Stimulated activated naive CD8-positive, alpha-beta T cell treated with anti-CD3 and anti-CD28 coated beads, Interleukin-15, Interleukin-2, amounts not matched to agents 100 U/mL and 50 U/mL, for 24 hours (primary cell): ENCODE data around the gene ERC2.

Experiments used
- ATAC-seq: fragments of 150-1000 bp; cut with Tn5 transposase; one replicate; pipeline ENCODE4 v1.10.0; 2021
- DNase-seq: peaks from one replicate; pipeline ENCODE4 v3.0.0; 2021

Gene ERC2

DNA sequence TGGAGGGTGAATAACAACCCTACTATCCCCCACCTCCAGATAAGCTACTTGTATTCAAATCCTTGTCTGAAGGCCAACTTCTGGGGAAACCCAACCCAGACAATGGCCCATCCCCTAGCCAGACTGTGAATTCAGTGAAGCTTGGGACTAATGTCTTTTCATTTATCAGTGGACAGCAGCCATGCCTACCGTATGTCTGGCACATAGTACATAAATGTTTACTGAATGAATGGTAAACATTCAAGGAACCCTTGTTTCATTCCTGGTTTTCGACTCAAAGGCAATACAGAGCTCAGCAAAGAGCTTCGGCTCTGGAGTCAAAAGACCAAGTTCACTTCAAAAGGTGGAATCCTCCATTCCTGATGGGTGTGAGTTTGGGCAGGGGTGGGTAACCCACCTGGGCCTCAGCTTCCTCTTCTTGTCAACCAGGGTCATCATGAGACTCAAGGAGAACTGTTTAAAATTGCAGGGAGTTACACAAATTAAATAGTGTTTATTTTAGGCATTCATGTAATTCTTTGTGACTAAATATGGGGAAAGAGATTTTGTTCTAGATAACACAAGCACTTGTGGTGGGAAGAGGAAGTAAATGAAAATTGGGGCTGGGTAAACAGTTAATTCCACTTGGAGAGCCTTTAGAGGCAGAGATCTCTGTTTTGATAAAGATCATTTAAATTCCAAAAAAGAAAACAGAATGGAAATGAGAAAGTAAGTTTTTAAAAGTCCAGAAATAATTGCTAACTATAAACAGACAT, 677.5 kb downstream of the ERC2 start:
- DNase-seq = no peak
- ATAC-seq = no peak

- DNase-seq (no peak), ATAC-seq (no peak)
These were observed 678.8 kb downstream of the ERC2 start for GRCh38 chr3:55789516-55789915.

GRCh38 chr3:55782807-55783206, 685.5 kb downstream of the ERC2 start:
- ATAC-seq (no peak), DNase-seq (no peak)

DNA sequence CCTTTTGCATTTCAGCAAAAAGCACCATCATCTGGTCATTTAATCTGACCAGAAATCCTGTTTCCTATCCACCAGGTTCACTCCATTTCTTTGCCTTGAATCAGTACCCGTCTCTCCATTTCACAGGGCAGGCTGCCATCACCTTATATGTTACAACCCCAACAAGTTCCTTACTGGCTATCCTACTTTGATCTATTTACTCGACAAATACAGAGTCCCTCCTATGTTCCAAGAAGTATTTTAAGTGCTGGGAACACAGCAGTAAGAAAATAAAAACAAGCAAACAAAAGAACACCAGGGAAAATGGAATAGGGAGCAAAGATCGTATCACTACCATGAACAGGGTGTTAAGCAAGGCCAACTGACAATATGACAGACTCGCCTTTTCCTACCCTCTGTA, 685.9 kb downstream of the ERC2 start:
- no peak for DNase-seq
- ATAC-seq = no peak

- DNase-seq (no peak), ATAC-seq (no peak)
These were observed 687.4 kb downstream of the ERC2 start for GRCh38 chr3:55780913-55781312.

GRCh38 chr3:55779543-55779942, 688.7 kb downstream of the ERC2 start:
- no peak for DNase-seq
- no peak for ATAC-seq

DNA sequence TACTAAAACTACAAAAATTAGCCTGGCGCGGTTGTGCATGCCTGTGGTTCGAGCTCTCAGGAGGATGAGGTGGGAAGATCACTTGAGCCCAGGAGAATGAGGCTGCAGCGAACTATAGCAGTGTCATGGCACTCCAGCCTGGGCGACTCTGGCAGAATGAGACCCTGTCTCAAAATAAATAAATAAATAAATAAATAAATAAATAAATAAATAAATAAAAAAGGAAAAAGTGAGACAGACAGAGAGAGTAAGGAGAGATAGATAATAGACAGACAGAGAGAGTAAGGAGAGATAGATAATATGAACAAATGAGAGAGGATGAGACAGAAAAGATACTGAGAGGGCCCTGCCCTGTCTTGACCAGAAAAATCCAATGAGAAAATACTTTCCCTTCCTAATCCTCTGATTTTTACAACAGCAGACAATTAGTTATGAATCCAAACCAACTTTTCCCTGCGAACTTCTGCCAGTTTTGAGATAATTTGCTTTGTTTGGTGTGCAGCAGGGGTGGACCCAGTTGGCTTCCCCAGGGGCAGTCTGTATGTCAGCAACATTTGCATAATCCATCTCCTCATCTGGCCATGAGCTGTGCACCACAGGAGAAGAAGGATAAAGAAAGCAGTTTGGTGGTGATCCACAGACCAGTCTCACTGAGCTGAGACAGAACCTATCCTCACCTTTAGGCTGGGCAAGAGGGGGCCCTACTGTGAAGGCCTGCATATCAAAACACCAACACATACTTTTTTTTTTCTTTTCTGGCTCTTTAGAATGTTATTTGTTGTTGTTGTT, 692.7 kb downstream of the ERC2 start:
- DNase-seq = no peak
- no peak for ATAC-seq

- no peak for DNase-seq
- no peak for ATAC-seq
These were observed 693.4 kb downstream of the ERC2 start for GRCh38 chr3:55774856-55775255.

- ATAC-seq = no peak
- no peak for DNase-seq
These were observed 696.8 kb downstream of the ERC2 start for GRCh38 chr3:55771503-55771902.

DNA sequence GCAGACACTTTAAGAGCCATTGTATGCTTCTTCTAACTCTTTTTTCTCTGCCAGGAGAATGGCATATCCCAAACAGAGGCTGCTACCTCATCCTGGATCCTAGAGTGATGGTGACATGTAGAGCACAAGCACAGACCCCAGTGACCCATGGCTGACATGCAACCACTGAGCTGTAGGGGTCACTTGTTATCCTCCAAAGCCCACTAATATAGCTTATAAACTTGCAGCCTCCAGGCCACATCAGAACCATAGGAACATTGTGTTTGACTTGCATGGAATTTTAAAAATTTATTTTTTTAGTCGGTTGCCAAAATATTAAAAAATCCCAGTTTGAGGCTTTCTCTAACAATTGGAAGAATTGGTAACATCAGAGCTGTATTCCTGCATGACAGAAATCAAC, 698.2 kb downstream of the ERC2 start:
- no peak for ATAC-seq
- DNase-seq = no peak

GRCh38 chr3:55766753-55767152, 701.5 kb downstream of the ERC2 start:
- DNase-seq (no peak), ATAC-seq (no peak)

- DNase-seq = no peak
- ATAC-seq = no peak
These were observed 702.2 kb downstream of the ERC2 start for GRCh38 chr3:55765906-55766701.

- no peak for ATAC-seq
- no peak for DNase-seq
These were observed 702.9 kb downstream of the ERC2 start for GRCh38 chr3:55765398-55765797.

DNA sequence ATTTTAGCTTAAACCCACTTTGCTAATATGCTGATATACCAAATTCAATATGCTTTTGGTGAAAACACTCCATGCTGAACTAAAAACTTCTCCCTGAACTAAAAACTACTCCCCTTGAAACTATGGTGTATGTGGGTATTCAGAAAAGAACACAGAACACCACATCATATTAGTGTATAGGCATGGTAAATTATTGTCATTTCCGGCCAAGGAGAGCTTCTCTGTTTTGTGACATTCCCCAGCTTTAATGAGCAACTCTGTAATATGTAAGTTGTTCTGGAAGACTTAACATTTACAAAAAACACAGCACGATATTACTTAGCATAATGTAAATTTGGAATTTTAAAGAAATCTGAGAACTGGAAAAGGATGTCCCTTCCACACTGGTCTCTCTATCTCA, 711.3 kb downstream of the ERC2 start:
- no peak for ATAC-seq
- DNase-seq = no peak

DNA sequence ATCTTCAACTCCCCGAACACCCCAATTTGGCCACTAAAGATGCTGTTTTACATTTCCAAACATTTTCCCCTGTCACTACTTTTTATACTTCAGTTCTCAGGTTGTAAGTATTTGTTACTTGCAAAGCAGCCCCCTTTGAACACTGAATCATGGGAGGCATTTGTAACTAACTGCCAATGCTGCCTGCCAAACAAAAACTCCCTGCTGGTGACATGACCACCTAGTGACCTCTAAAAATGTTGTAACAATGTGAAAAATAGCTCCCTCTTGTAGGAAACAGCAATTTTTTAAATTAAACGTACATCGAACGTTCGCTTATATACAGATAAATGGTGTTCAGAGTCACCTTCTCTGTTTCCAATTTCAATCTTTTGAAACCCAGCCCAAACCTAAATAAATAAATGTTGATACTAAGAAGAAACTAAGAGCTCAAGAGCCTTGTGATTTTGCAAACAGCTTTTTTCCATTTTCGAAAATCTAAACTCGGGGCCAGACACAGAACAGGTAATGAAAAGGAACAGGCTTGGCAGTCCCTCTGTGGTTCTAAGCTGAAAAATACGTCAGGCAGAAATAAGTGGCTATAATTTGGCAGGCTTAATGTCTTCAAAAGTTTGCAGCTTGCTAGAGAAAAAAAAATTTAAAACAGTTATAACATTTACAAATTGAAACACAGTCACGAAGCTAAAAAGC, 712.6 kb downstream of the ERC2 start:
- ATAC-seq (no peak), DNase-seq (no peak)

DNA sequence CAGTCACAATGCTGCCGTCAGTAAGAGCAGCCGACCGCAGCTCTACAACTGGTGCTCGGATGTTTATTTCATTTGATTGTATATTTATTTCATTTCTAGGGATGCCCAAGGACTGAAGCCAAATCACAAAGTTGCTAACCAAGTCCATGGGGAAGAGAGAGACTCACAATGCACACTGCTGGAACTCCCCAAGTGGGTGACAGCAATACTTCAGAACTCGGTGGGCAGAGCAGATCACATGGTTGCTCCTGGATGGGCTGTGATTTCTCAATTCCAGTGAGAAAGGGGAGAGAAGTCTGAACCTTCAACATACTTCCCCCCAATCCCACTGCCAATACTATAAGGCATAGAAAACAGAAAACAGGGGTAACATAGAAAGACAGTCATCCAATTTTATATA, 715.4 kb downstream of the ERC2 start:
- DNase-seq (no peak), ATAC-seq (no peak)

- ATAC-seq = no peak
- no peak for DNase-seq
These were observed 716.5 kb downstream of the ERC2 start for GRCh38 chr3:55751730-55752129.

GRCh38 chr3:55750525-55750924, 717.7 kb downstream of the ERC2 start:
- DNase-seq (no peak), ATAC-seq (no peak)

DNA sequence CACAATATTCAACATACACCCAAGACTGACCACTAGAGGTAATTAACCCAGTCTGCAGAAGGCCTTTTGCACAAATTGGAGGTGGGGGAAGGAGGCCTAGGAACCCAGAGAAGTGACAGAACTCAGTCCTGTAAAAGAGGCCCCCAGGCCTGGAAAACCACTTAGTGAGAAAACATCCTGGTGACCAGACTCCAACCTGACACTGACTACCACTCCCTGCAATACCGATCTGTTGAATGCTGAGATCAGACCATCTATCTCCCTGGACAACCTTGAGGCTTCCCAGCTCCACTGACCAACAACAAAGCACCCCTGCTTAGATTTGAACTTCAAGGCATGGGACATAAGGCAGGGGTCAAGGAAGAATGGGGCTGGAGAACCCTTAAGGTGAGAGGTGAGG, 719.2 kb downstream of the ERC2 start:
- no peak for ATAC-seq

GRCh38 chr3:55746808-55747413, 721.4 kb downstream of the ERC2 start:
- no peak for ATAC-seq
- DNase-seq = no peak

More for the DNA sequence above, 719.2 kb downstream of the ERC2 start:
- DNase-seq = no peak

- ATAC-seq = no peak
- no peak for DNase-seq
These were observed 725.5 kb downstream of the ERC2 start for GRCh38 chr3:55742832-55743136.
